Sigmoid colon (tissue), 4 donors: Measurements from ENCODE around the gene GRID2.

Experiments
- CTCF ChIP-seq, 4 experiments: fragments of 450-650 bp in 3 of 4; fragments of 200-600 bp in 1 of 4; IDR thresholded peaks; one replicate each; pipeline ENCODE4 v1.5.1; 2016 to 2019; ENCODE audit warnings: antibody characterized with exemption in 4 of 4, mild to moderate bottlenecking in 3 of 4, moderate library complexity in 2 of 4
- EP300 ChIP-seq, 4 donors: sonication (generic); formaldehyde crosslinking; IDR thresholded peaks; one replicate each; pipeline ENCODE4 v1.6.1; 2017; ENCODE audit warnings: antibody characterized with exemption in 4 of 4
- POLR2A ChIP-seq, 2 donors: fragments of 450-650 bp; IDR thresholded peaks; one replicate each; pipeline ENCODE4 v1.6.1; 2016; ENCODE audit warnings: antibody characterized with exemption in 2 of 2, mild to moderate bottlenecking in 2 of 2, moderate library complexity in 2 of 2
- POLR2AphosphoS5 ChIP-seq, 4 donors: sonication (generic); formaldehyde crosslinking; IDR thresholded peaks; one replicate each; pipeline ENCODE4 v1.6.1; 2017; ENCODE audit warnings: antibody characterized with exemption in 4 of 4

GRCh38 chr4:93144644-93145043 lies 840.9 kb downstream of the GRID2 start:
- TF ChIP-seq CTCF (IDR thresholded peaks at IDR 0.05) (no peak), POLR2AphosphoS5 (IDR thresholded peaks at IDR 0.05) (no peak), POLR2A (IDR thresholded peaks at IDR 0.05) (no peak), EP300 (IDR thresholded peaks at IDR 0.05) (no peak)
